Activated CD8-positive, alpha-beta memory T cell treated with anti-CD3 and anti-CD28 coated beads for 36 hours (primary cell): ENCODE results near the gene MCCC1. TPM values are rescaled to one million over a fixed set of nuclear protein-coding genes. Genes with fewer than 3 reads are reported as not detected.
"Not testable (repeated sequence)": the region's sequence is repeated elsewhere in the genome, so short reads cannot be mapped to it uniquely, and the experiment has no call there.

ENCODE experiments used
- CTCF ChIA-PET: fragments of 350-600 bp; sonication (Branson Sonifier 250); formaldehyde crosslinking; loops from one replicate; lab custom pipeline; 2021; ENCODE audit warnings: antibody characterized with exemption; lab: Charles Lee
- POLR2A ChIA-PET: fragments of 350-600 bp; sonication (Branson Sonifier 250); formaldehyde crosslinking; loops from one replicate; lab custom pipeline; 2021; ENCODE audit warnings: antibody characterized with exemption; lab: Charles Lee
- total RNA-seq, 2 experiments: library from RNA; stranded (reverse); gene quantifications; one replicate each; pipeline ENCODE4 v1.2.3, GENCODE V29; 2021

MCCC1 gene
- 10 to 100 TPM; 33.9 to 35.8 TPM for total RNA-seq

DNA sequence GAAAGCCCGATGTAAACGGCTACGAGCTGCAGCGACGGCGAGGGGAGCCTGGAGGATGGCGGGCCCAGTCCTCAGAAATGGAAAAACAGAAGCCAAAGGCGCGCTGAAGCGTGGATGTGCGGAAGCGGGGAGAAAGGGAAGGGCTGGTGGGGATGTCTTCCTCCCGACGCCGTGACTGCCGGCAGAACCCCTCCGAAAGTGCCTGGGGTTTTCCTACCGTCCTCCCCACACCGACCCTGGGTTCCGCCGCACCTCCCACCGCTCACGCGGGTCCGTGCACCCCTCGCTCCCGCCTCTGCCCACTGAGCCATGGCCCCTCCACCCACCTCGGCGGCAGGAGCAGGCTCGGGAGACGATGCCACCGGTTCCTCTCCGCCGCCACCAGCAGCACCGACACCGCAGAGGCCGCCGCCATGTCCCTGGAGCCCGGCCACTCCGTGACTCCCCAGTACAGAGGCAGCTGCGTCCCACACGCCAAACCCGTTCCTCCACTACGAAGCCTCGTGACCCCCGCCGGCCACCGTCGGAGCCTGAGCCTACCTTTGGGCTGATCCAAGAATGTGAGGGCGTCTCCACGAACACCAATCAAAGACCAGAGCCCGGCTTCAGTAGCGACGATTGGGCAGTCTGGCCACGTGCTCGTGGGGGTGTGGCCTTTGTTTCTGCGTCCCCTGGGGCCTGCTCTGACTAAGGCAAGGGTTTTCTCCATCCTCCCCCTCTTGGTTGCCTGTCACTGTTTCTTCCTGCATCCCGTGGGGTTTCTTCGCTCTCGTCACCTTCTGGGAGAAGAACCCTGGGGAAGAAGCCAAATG lies at the start of gene MCCC1:
Gene MCCC1, minus strand, starts transcription at position 471 of the 812 bp plus-strand sequence. Its CDS starts 56 bp downstream, at position 415.
- ChIA-PET POLR2A (interaction anchor here (0.6 to 0.7 kb wide), 2 partner anchors 85 to 189 kb away, joined by 3 read pairs; no protein-coding TSS in a partner anchor), CTCF (no interaction called here)

- CTCF ChIA-PET: no interaction called here
- POLR2A ChIA-PET: no interaction called here
Observed at GRCh38 chr3:183148056-183148455, 48.8 kb upstream of the MCCC1 start.

DNA sequence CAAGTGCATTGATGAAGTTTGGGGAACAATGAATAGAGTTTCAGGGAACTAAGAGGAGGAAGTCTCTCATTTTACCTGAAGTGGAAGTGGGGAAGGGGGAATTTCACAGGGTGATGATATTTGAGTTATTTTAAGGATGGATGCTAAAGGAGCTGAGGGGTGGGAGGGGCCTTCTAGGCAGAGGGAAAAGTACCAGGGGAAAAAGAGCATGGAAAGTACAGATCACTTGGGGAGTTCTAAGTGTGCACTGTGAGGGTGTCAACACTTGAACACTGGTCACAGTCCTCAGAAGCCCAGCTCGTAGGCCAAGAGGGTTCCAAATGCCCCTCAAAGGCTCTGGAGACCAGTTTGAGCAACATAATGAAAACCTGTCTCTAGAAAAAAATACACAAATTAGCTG lies 45.1 kb upstream of the MCCC1 start:
- POLR2A ChIA-PET: no interaction called here
- CTCF ChIA-PET: no interaction called here

DNA sequence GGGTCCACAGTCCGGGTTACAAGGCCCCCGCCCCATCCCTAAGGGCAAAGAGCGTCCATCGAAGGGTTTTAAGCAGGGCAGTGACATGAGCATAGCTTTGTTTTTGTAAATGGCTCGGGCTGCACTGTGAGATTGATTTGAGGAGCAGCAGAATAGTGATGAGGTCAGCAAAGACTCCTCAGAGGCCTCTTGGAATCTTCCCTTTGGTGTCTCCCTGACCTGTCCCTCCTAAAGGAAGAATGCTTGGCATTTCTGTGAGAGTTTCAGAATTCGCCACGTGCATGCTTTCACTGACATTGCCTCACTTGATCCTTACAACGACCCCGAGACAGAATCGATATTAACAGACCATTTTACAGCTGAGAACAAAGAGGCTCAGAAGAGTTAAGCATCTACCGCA lies 42.9 kb upstream of the MCCC1 start:
- ChIA-PET POLR2A (no interaction called here), CTCF (interaction anchor here (1.4 kb wide), 1 partner anchor 19 kb away, joined by 3 read pairs; no protein-coding TSS in a partner anchor)

DNA sequence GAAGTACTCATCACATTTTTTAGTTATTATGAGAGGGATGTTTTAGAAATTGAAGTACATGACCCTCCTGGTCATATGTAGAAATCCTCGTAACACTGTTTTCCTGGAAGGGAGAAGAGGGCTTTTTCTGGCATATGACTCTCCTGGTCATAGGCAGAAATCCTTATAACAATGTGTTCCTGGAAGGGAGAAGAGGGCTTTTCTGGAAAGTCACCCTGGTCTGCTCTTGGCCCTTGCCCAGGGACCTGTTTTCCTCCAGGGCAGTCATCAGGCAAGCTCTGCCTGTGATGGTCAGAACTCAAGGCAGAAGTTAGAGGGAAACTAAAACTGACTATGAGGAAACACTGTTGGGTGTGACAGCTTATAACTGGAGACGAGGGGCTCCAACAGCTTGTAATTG lies 35.5 kb upstream of the MCCC1 start:
- ChIA-PET CTCF (interaction anchor here (1.0 kb wide), 1 partner anchor 123 kb away, joined by 3 read pairs; no protein-coding TSS in a partner anchor), POLR2A (no interaction called here)

DNA sequence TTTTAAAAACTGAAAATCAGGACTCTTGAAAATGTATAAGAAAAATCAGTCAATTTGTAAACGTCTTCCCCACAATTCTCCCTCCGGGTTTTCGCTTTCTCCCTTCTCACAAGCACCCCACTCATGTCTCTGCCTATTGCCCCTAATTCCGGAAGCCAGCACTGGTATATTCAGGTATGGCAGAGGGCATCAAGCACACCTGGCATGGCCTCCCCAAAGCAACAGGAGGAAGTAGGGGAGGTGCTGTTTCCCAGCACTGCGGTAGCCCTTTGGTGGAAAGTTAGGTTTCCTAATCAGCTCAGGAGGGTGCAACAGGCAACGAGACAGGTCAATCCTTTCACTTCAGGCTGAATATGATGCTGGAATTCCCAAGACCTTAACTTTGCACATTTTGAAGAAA lies 33.1 kb upstream of the MCCC1 start:
- CTCF ChIA-PET: interaction anchor here (1.3 kb wide), 1 partner anchor 254 kb away, joined by 3 read pairs; no protein-coding TSS in a partner anchor
- POLR2A ChIA-PET: no interaction called here

- ChIA-PET POLR2A (no interaction called here), CTCF (interaction anchor here (1.3 kb wide), 1 partner anchor 255 kb away, joined by 3 read pairs; no protein-coding TSS in a partner anchor)
Observed at GRCh38 chr3:183131735-183132134, 32.4 kb upstream of the MCCC1 start.

- POLR2A ChIA-PET: no interaction called here
- CTCF ChIA-PET: interaction anchor here (1.3 kb wide), 1 partner anchor 255 kb away, joined by 3 read pairs; no protein-coding TSS in a partner anchor
Observed at GRCh38 chr3:183131186-183131725, 32.0 kb upstream of the MCCC1 start.

GRCh38 chr3:183129243-183129642 lies 29.9 kb upstream of the MCCC1 start:
- CTCF ChIA-PET: no interaction called here

GRCh38 chr3:183128709-183129108 lies 29.4 kb upstream of the MCCC1 start:
- POLR2A ChIA-PET: no interaction called here
- CTCF ChIA-PET: no interaction called here

More at GRCh38 chr3:183129243-183129642, 29.9 kb upstream of the MCCC1 start:
- POLR2A ChIA-PET: no interaction called here

GRCh38 chr3:183123891-183124290 lies 24.6 kb upstream of the MCCC1 start:
- CTCF ChIA-PET: interaction anchor here (1.1 to 1.3 kb wide), 3 partner anchors 30 to 258 kb away, joined by 3 to 5 read pairs (median 4); no protein-coding TSS in a partner anchor
- POLR2A ChIA-PET: no interaction called here

DNA sequence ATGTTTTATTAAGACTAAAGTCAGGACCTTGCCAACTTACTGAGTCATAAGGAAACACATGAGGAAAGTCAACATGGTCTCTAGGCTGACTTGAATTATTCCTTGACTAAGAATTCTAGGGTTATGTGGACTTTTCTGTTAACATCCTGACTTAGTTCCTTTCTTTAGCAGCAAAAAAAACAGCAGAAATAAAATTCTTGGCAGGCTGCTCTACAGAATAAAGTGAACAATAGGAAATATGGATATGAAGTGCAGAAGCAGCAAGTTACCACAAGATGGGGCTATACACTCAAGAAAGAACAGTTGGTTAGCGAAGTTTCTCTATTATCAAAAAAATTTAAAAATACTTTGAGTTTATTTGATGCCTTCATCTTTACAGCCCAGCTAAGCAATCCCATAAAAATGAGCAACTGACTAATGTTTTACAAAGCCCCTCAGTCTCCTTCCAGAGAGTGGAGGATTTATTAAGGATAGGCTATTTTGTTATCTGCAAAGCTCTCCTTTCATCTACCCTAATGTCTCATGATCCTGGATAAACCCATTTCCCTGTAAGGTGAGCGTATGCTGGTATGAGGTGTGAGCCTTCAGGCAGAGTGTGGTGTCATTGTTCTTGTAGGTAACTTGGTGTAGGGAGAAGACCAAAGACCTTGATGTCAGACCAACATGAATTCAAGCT lies 23.1 kb upstream of the MCCC1 start:
- POLR2A ChIA-PET: interaction anchor here (0.6 kb wide), 1 partner anchor 240 kb away, joined by 5 read pairs; no protein-coding TSS in a partner anchor

DNA sequence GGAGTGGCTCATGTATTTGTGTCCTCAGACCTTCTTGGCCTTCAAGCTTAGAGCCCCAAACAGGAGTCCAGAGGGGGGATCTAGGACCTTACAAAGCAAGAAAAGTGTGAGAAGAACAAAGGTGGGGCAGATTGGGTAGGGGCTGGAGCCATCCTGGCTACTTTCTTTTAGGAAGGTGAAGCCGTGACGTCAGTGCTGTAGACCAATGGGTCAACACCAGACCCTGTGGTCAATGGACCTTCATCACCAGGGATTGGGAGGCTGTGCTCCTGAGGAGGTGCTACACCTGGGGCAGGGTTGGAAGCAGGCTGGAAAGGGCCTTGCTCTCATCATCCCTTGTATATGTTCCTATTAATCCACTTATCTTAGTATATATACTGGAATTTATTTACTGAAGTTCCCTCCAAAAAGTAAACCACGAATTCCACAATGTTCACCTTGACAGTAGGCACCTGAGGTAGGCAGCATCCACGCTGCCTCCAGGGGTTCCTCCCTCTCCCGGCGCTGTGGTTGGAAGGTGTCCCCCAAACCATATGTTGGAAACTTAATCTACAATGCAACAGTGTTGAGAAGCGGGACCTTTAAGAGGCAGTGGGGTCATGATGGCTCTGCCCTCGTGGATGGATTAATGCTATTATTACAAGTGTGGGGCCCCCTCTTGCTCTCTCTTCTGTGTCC lies 21.4 kb upstream of the MCCC1 start:
- ChIA-PET CTCF (no interaction called here), POLR2A (no interaction called here)

More for the DNA sequence above, 23.1 kb upstream of the MCCC1 start:
- CTCF ChIA-PET: interaction anchor here (0.5 to 2.3 kb wide), 13 partner anchors 9 to 336 kb away, joined by 3 to 12 read pairs (median 3); no protein-coding TSS in a partner anchor

DNA sequence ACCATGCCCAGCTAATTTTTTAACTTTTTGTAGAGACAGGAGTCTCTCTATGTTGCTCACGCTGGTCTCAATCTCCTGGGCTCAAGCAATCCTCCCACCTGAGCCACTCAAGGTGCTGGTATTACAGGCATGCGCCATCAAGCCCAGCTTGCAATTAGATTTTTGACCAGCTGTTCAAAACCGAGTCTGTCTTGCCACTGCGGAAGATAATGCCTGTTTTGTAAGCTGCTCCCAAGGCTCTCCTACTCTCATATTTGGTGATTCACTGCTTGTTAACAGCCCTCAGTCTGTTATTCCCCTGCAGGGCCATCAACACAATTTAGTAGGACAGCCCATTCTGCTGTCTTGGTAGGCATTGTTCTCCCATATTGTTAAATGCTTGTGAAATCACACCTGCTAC lies 17.8 kb upstream of the MCCC1 start:
- POLR2A ChIA-PET: no interaction called here
- CTCF ChIA-PET: interaction anchor here (0.8 to 1.2 kb wide), 2 partner anchors 20 to 267 kb away, joined by 3 read pairs; no protein-coding TSS in a partner anchor

GRCh38 chr3:183116025-183116614 lies 16.8 kb upstream of the MCCC1 start:
- POLR2A ChIA-PET: no interaction called here
- CTCF ChIA-PET: interaction anchor here (0.7 to 0.8 kb wide), 2 partner anchors 19 to 687 kb away, joined by 3 read pairs; no protein-coding TSS in a partner anchor

GRCh38 chr3:183114384-183115178 lies 15.3 kb upstream of the MCCC1 start:
- ChIA-PET POLR2A (no interaction called here), CTCF (interaction anchor here (1.2 kb wide), 1 partner anchor 8 kb away, joined by 3 read pairs; no protein-coding TSS in a partner anchor)

DNA sequence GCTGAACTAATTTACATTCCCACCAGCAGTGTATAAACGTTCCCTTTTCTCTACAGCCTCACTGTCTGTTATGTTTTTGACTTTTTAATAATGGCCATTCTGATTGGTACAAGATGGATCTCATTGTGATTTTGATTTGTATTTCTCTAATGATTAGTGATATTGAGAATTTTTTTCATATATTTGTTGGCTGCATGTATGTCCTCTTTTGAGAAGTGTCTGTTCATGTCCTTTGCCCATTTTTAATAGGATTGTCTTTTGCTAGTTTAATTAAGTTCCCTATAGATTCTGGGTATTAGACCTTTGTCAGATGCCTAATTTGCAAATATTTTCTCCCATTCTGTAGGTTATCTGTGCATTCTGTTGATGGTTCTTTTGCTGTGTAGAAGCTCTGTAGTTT lies 10.6 kb upstream of the MCCC1 start:
- POLR2A ChIA-PET: not testable (repeated sequence)
- CTCF ChIA-PET: interaction anchor here (0.7 kb wide), 1 partner anchor 190 kb away, joined by 3 read pairs; no protein-coding TSS in a partner anchor

DNA sequence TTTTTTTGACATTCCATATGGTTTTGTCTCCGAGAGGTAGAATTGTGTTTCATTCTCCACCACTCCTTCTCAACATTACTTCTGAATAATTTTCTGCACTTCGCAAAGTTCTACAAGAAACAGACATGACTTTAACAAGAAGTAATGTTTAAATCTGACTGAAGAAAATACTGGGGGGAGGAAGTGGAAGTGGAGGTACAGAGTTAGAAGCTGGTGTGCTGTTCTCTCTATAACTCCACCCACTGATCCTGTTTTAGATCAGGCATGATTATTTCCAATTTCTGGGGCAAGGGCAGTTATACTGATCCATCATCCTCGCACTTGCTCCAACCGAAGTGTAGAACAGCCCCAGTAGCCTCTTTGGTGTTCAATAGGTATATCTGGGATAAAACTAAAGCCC lies 9.2 kb upstream of the MCCC1 start:
- CTCF ChIA-PET: no interaction called here
- POLR2A ChIA-PET: no interaction called here
